RWPE1 (cell line): ENCODE data around the gene NCAM2.

Source experiments
- CTCF ChIA-PET: fragments of 350-600 bp; sonication (Branson Sonifier 250); formaldehyde crosslinking; extraction: SDS; loops from one replicate; lab custom pipeline; 2021; lab: Yijun Ruan, JAX
- POLR2A ChIA-PET: fragments of 400-600 bp; formaldehyde crosslinking; extraction: SDS; loops from one replicate; lab custom pipeline; 2020; ENCODE audit warnings: antibody characterized with exemption; ENCODE audit not compliant: low non-redundant PET; lab: Yijun Ruan, JAX
- DNase-seq: peaks from one replicate; pipeline ENCODE4 v3.0.0; 2012; ENCODE audit warnings: low spot score
- H3K27ac ChIP-seq: fragments of 450-650 bp; 2 replicates; pipeline ENCODE4 v1.5.1; 2017
- TF ChIP-seq, protein P1 (sequence below): fragments of 450-650 bp; conservative IDR thresholded peaks from 2 replicates; pipeline ENCODE4 v1.5.1; 2017; ENCODE audit warnings: low read depth, mild to moderate bottlenecking

NCAM2 gene

DNA sequence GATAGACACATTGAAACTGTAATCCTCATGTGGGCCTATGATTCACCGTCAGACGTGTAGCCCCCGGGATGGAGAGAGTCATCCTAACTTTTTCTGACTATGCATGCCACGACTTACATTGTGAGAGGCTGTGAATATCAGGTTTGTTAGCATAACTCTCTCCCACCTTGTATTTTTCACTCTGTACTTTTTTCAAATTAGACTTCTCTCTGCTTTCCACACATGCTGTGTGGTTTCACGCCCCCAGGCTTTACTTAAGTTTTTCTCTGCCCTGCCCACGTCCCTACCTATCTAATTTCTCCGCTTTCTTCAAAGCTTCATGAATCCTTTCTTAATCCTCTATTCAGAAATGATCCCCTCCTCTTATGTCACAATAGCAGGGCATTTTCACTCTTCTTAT is 3.4 kb upstream of the NCAM2 start:
- ChIA-PET CTCF (interaction anchor here (0.6 kb wide), 1 partner anchor 405 kb away, joined by 5 read pairs; no protein-coding TSS in a partner anchor), POLR2A (no interaction called here)

DNA sequence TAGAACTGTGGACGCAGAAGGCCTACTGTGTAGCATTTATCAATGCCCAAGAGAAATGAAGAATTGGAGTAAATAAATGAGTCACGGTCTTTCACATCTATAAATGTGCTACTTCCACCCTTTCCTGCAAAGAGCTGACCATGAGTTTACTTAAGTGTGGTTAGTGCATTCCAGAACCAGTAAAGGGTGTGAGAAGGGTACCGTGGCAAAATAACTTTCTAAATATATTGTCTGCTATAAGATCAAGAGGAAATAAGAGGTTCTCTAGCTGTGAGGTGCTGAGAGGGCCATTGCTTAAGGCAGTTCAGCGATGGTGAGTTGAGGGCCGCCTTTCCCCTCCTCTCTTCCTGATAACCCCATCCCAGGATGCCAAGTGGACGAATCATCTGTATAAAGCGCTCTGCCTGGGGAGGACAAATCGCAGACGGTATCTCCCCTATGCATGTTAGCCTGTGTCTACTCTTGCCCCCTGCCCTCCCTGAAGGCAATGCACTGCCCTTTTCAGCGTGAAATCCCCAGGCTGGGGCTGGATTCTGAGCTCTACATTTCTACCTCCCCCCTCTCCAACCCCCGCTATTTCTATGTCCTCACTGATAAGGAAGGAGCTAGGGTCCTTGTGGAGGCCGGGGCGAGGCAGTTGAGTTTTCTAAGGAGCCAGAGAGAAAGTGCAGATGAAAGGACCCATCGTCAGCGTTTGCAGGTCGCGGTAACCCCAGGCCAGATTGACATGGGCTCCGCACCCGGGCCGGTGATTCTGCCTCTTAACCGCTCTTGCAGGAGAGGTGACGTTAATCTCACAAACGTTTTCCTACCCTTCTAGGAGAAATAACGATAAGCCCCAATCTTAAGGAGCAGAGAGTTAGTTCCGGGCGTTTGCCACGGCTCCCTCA is 1.5 kb upstream of the NCAM2 start:
- POLR2A ChIA-PET: no interaction called here
- CTCF ChIA-PET: interaction anchor here (0.6 kb wide), 1 partner anchor 17 kb away, joined by 3 read pairs; no protein-coding TSS in a partner anchor
- no peak for DNase-seq

More for the DNA sequence above, 3.4 kb upstream of the NCAM2 start:
- TF ChIP-seq, protein P1, sequence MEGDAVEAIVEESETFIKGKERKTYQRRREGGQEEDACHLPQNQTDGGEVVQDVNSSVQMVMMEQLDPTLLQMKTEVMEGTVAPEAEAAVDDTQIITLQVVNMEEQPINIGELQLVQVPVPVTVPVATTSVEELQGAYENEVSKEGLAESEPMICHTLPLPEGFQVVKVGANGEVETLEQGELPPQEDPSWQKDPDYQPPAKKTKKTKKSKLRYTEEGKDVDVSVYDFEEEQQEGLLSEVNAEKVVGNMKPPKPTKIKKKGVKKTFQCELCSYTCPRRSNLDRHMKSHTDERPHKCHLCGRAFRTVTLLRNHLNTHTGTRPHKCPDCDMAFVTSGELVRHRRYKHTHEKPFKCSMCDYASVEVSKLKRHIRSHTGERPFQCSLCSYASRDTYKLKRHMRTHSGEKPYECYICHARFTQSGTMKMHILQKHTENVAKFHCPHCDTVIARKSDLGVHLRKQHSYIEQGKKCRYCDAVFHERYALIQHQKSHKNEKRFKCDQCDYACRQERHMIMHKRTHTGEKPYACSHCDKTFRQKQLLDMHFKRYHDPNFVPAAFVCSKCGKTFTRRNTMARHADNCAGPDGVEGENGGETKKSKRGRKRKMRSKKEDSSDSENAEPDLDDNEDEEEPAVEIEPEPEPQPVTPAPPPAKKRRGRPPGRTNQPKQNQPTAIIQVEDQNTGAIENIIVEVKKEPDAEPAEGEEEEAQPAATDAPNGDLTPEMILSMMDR: no peak
- no peak for DNase-seq
- no peak overlapping the region for H3K27ac ChIP-seq

DNA sequence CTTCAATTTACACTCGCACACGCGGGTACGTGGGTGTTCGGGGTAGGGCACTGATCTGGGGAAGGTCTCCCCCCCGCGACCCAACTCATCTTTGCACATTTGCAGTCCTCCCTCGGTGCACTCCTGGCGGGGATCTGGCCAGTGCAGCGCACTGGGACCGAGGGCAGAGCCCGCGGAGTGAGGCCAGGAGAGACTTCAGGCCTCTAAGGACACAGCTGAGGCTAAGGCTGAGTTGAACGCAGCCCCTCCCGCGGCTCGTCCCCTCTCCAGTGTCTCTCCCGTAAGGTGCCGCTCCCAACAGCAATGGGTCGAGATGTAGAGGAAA is 936 bp upstream of the NCAM2 start:
- no peak for DNase-seq
- TF ChIP-seq, protein P1: no peak
- POLR2A ChIA-PET: no interaction called here
- H3K27ac ChIP-seq: no peak overlapping the region
- CTCF ChIA-PET: interaction anchor here (0.6 kb wide), 1 partner anchor 17 kb away, joined by 3 read pairs; no protein-coding TSS in a partner anchor

More for the DNA sequence above, 1.5 kb upstream of the NCAM2 start:
- no peak overlapping the region for H3K27ac ChIP-seq
- TF ChIP-seq, protein P1: no peak

DNA sequence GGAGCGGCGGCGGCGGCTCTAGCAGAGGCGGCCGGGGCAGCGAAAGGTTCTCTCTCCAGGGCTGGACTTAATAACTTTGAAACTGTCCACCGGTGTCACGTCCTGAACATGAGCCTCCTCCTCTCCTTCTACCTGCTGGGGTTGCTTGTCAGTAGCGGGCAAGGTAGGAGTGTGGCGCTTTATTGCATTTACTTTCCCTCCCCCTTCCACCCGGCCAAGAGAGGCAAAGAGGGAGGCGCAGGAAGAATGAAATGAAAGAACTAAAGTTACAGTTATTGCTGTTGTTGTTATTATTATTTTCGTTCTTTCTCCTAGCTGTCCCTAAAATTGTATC is 214 bp downstream of the NCAM2 start:
- ChIA-PET POLR2A (no interaction called here), CTCF (interaction anchor here (0.5 to 0.7 kb wide), 2 partner anchors 375 to 1425 kb away, joined by 3 to 4 read pairs; no protein-coding TSS in a partner anchor)
- DNase-seq: peak; percentile 16
- H3K27ac ChIP-seq: no peak overlapping the region
- TF ChIP-seq, protein P1: no peak

DNA sequence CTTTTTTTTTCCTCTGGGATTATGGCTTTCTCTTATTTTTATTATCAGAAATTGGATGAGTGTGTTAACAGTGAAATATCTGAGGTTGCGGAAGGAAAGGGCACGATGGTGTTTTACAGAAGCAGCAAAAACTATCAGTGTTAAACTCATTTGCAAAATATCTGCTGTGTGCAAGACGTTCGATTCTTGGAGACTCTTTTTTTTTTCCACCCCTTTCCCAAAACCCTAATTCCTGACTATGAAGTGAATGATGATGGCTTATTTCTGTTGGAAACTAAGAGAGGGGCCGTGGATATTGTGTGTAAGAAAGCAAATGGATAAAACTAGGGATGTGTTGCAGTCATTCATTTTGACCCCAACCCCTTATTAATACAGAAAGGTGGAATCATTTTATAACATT is 677 bp downstream of the NCAM2 start:
- ChIA-PET POLR2A (no interaction called here), CTCF (interaction anchor here (0.6 to 0.7 kb wide), 4 partner anchors 20 to 1362 kb away, joined by 3 read pairs; no protein-coding TSS in a partner anchor)
- TF ChIP-seq, protein P1: no peak
- no peak for DNase-seq
- no peak overlapping the region for H3K27ac ChIP-seq

DNA sequence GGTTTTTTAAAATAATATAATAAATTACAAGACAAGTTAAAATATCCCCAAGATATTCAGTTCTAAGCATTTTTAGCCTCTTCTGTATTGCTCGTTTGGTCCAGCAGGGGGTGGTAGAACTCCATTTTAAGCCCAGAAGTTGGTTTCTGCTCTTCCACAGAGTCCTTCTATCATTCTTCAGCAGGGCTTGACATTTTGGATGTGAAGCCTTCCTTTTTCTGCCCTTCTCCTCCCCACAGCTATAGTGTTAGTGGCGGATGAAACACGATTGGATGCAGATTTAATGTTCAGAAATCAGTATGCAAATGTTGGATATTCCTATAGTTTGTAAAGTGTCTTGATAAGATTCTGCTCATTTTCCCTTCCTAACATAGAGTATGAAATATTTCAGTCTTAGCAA is 1.4 kb downstream of the NCAM2 start:
- POLR2A ChIA-PET: no interaction called here
- TF ChIP-seq, protein P1: peak; percentile 49
- CTCF ChIA-PET: interaction anchor here (0.5 to 0.8 kb wide), 4 partner anchors 294 to 922 kb away, joined by 3 to 6 read pairs (median 3); no protein-coding TSS in a partner anchor
- DNase-seq: peak; percentile 23
- no peak overlapping the region for H3K27ac ChIP-seq
